ENCODE measurements around the gene TSPAN17. TPM values are rescaled to one million over a fixed set of nuclear protein-coding genes. Genes with fewer than 3 reads are reported as not detected.

Gene TSPAN17
- polyA plus RNA-seq, 2 of the 4 experiments (the other 2 are of a cell fraction) = 35.6 to 47.4 TPM

- H3K27ac ChIP-seq = peak within 1 kb of the TSS; percentile 84 to 95
- FAIRE-seq = no peak
Measured at GRCh38 chr5:176609724-176610434, 37.4 kb upstream of the TSPAN17 start, which contains the start of gene GPRIN1. Gene GPRIN1 (minus strand): TSS chr5:176610156. CDS start chr5:176599834, 10,322 bp downstream.

GRCh38 chr5:176610435-176610773 lies 36.9 kb upstream of the TSPAN17 start:
- peak overlapping the region; percentile 91 for H3K4me2 ChIP-seq
- 0% methylated on average over 14 of the region's 31 CpGs for WGBS (ENCODE audit: missing lambda C conversion rate)
- peak overlapping the region; percentile 84 to 95 for H3K27ac ChIP-seq
- TF ChIP-seq MAFK (IDR thresholded peaks at IDR 0.05; ENCODE audit: partially characterized antibody) (no peak), CHD2 (IDR thresholded peaks at IDR 0.05; ENCODE audit: low read length, partially characterized antibody) (no peak), RARB (CRISPR knock-in tag; IDR thresholded peaks at IDR 0.05) (no peak), E2F6 (IDR thresholded peaks at IDR 0.05; ENCODE audit: borderline replicate concordance, low read depth) (peak; percentile 53; the same call in 1 of the 2 replicates)
- POLR2A ChIA-PET = no interaction called here
- FAIRE-seq = no peak
- no peak for DNase-seq (ENCODE audit: low read depth in 1 of 2, low spot score in 1 of 2)
- peaks cover 27% of the 10 kb centered on the region for H3K4me1 ChIP-seq
- no peaks in the 10 kb centered on the region for H3K9me3 ChIP-seq
- CTCF ChIA-PET = interaction anchor here (0.7 kb wide), 1 partner anchor 11 kb away, joined by 3 read pairs; no protein-coding TSS in a partner anchor
- peak overlapping the region; percentile 94 for H3K4me3 ChIP-seq
- peak in 1 of 2 experiments; percentile 22; a peak in 3 of 6 replicates for ATAC-seq

More at GRCh38 chr5:176609724-176610434, 37.4 kb upstream of the TSPAN17 start, which contains the start of gene GPRIN1:
- H3K4me1 ChIP-seq = peaks cover 22% of the 10 kb centered on the region
- H3K9me3 ChIP-seq = no peaks in the 10 kb centered on the region
- WGBS (ENCODE audit: missing lambda C conversion rate) = no CpG with 5 or more reads among the region's 101 CpGs
- DNase-seq (ENCODE audit: low read depth in 1 of 2, low spot score in 1 of 2) (peak; percentile 50 to 78), ATAC-seq (peak; percentile 66 to 82)
- H3K4me3 ChIP-seq = peak within 1 kb of the TSS; percentile 94
- ChIA-PET CTCF (interaction anchor here (0.7 to 2.1 kb wide), 2 partner anchors 10 to 31 kb away, joined by 3 to 9 read pairs; no protein-coding TSS in a partner anchor), POLR2A (no interaction called here)
- TF ChIP-seq PHF8 (IDR thresholded peaks at IDR 0.05; ENCODE audit: borderline replicate concordance, low read depth) (peak; percentile 42; the same call in 1 of the 2 replicates), SMC3 (IDR thresholded peaks at IDR 0.05) (peak; percentile 13; the same call in 1 of the 3 replicates), CTCF (IDR thresholded peaks at IDR 0.05) (peak; percentile 33), JUN (IDR thresholded peaks at IDR 0.05) (peak in 1 of 2 experiments; percentile 59; a peak in 2 of 5 replicates), REST (IDR thresholded peaks at IDR 0.05) (peak; percentile 20; the same call in 1 of the 2 replicates), RAD21 (conservative IDR thresholded peaks at IDR 0.05 in 1 of 2, IDR thresholded peaks at IDR 0.05 in 1 of 2) (peak; percentile 12 to 24; a peak in 1 of 5 replicates), MAX (IDR thresholded peaks at IDR 0.05) (no peak), FOSB (CRISPR knock-in tag; IDR thresholded peaks at IDR 0.05) (no peak), MAZ (IDR thresholded peaks at IDR 0.05; ENCODE audit: borderline replicate concordance, low read depth, low read length) (no peak)
- peak within 1 kb of the TSS; percentile 91 for H3K4me2 ChIP-seq

GRCh38 chr5:176611435-176611834 lies 35.8 kb upstream of the TSPAN17 start:
- no peak overlapping the region for H3K27ac ChIP-seq
- no peak overlapping the region for H3K4me3 ChIP-seq
- ChIA-PET POLR2A (interaction anchor here (0.7 kb wide), 1 partner anchor 68 kb away, joined by 4 read pairs; no protein-coding TSS in a partner anchor), CTCF (interaction anchor here (1.0 kb wide), 1 partner anchor 20 kb away, joined by 5 read pairs; no protein-coding TSS in a partner anchor)
- peaks cover 30% of the 10 kb centered on the region for H3K4me1 ChIP-seq
- DNase-seq (ENCODE audit: low read depth in 1 of 2, low spot score in 1 of 2) = peak in 1 of 2 experiments; percentile 60
- H3K9me3 ChIP-seq = no peaks in the 10 kb centered on the region
- FAIRE-seq = no peak
- no peak overlapping the region for H3K4me2 ChIP-seq
- TF ChIP-seq CBX8 (IDR thresholded peaks at IDR 0.05) = no peak
- TF ChIP-seq SMC3 (IDR thresholded peaks at IDR 0.05) = no peak
- peak; percentile 90 for TF ChIP-seq REST (IDR thresholded peaks at IDR 0.05)
- no peak for TF ChIP-seq HMGXB4 (CRISPR knock-in tag; IDR thresholded peaks at IDR 0.05; ENCODE audit: borderline replicate concordance)
- no peak for TF ChIP-seq CBX2 (IDR thresholded peaks at IDR 0.05; ENCODE audit: borderline replicate concordance, low read depth)
- peak; percentile 68; the same call in 1 of the 2 replicates for TF ChIP-seq EHMT2 (IDR thresholded peaks at IDR 0.05; ENCODE audit: low read depth)
- WGBS (ENCODE audit: missing lambda C conversion rate) = 40% methylated on average over 10 of the region's 10 CpGs
- ATAC-seq = no peak
